HG03457 (cell line): ENCODE results near the gene ARSG.
"Not testable (repeated sequence)": the region's sequence is repeated elsewhere in the genome, so short reads cannot be mapped to it uniquely, and the experiment has no call there.

Experiments
- ATAC-seq: cut with Tn5 transposase; IDR thresholded peaks from one replicate; pipeline ENCODE4 v1.9.1; 2021; ENCODE audit warnings: moderate number of reproducible peaks; ENCODE audit not compliant: unreplicated experiment

The ARSG gene

DNA sequence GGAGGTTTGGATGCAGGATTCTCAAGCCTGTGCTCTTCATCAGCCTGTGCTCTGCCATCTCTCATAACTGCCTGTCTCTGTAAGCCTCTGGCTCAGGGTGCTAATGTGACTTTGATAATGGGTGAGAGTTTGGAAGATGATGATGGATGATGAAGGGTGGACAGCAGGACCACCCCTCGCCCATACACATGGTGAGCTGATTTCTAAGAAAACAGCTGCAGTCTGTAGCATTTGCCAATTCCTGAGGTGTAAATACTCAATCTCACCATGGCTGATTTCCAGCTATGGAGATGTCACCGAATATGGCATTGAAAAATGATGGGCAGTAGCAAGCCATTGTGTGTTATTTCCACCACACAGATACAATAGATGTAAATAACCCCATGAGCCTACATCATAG lies 74.2 kb downstream of the ARSG start:
- ATAC-seq, result no peak

DNA sequence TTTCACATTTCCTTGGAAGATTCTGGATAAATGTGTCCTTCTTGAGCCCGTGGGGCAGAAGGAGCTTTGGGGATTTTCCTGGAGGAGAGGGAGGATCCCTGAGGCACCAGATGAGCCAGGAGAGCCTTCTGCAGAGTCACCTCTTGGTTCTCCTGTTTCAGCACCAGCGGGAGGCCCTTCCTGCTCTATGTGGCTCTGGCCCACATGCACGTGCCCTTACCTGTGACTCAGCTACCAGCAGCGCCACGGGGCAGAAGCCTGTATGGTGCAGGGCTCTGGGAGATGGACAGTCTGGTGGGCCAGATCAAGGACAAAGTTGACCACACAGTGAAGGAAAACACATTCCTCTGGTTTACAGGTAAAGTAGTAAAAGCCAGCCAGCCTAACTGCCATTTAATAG lies 77.1 kb downstream of the ARSG start:
- ATAC-seq, result no peak

DNA sequence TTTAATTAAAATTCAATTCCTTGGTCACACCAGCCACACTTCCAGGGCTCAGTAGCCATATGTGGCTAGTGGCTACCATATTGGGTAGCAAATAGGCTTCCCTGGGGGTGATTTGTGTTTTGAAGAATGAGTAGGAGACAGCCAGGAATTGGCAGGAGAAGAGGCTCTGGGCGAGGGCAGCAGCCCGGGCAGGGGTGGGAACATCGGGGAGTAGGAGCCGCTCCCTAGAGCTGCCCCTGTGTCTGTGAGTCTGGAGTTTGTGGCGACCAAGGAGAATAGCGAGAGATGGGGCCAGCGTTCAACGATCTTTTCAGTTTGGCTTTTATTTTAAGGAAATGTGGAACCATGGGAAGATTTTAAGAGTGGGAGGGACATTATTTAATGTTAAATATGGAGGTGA lies 84.3 kb downstream of the ARSG start:
- no peak for ATAC-seq

- not testable (repeated sequence) for ATAC-seq
Measured at GRCh38 chr17:68376178-68376577, 84.9 kb downstream of the ARSG start.

- no peak for ATAC-seq
Measured at GRCh38 chr17:68377771-68378267, 86.5 kb downstream of the ARSG start.

GRCh38 chr17:68378268-68379176 lies 87.2 kb downstream of the ARSG start:
- no peak for ATAC-seq

GRCh38 chr17:68379177-68379510 lies 87.8 kb downstream of the ARSG start:
- no peak for ATAC-seq

DNA sequence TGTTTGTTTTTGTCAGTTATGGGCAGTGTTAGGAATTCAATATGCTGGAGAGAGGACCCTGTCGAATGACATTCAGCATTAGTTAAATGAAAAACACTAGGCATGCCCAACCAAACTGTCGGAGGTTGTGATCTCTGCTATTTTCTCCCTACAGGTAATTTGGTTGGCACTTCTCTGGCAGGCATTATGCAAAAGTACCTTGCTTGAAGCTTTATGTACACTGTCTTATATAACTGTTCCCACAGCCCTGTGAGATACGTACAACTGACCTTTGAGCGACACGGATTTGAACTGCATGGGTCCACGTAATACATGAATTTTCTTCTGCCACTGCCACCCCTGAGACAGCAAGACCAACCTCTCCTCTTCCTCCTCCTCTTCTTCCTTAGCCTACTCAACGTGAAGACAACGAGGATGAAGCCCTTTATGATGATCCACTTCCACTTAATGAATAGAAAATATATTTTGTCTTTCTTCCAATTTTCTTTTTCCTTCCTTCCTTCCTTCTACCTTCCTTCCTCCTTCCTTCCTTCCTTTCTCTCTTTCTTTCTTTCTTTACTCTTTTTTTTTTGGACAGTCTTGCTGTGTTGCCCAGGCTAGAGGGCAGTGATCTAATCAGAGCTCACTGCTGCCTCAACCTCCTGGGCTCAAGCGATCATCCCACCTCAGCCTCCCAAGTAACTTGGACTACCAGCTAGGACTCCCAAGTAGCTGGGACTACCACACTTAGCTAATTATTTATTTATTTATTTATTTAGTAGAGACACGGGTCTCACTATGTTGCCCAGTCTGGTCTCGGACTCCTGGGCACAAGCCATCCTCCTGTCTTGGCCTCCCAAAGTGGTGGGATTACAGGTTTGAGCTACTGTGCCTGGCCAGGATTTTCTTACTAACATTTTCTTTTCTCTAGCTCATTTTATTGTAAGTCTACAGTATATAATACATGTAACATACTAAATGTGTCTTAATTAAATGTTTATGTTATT lies 88.7 kb downstream of the ARSG start:
- no peak for ATAC-seq

- ATAC-seq, result no peak
Measured at GRCh38 chr17:68381076-68381900, 90.0 kb downstream of the ARSG start.

- ATAC-seq, result no peak
Measured at GRCh38 chr17:68382582-68383085, 91.3 kb downstream of the ARSG start.

- ATAC-seq, result no peak
Measured at GRCh38 chr17:68383120-68383442, 91.8 kb downstream of the ARSG start.

- ATAC-seq, result no peak
Measured at GRCh38 chr17:68383443-68384321, 92.4 kb downstream of the ARSG start.

DNA sequence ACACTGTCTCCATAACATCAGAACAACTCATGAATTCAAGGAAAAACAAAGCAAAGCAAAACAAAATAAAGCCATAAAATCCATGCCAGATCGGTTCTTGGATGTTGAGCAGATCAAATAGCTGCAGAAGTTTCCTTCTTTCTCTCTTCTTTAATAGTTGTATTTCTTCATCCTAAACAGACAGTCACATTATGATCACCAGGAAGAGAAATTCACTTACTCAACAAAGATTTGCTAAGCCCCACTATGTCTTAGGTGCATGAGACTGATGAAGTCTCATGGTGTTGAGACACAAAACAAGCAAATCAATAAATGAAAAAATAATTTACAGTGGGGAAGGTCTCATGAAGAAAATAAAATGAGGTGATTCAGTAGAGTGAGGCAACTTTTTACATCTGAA lies 93.2 kb downstream of the ARSG start:
- ATAC-seq, result no peak

- ATAC-seq, result no peak
Measured at GRCh38 chr17:68384941-68385340, 93.6 kb downstream of the ARSG start.

DNA sequence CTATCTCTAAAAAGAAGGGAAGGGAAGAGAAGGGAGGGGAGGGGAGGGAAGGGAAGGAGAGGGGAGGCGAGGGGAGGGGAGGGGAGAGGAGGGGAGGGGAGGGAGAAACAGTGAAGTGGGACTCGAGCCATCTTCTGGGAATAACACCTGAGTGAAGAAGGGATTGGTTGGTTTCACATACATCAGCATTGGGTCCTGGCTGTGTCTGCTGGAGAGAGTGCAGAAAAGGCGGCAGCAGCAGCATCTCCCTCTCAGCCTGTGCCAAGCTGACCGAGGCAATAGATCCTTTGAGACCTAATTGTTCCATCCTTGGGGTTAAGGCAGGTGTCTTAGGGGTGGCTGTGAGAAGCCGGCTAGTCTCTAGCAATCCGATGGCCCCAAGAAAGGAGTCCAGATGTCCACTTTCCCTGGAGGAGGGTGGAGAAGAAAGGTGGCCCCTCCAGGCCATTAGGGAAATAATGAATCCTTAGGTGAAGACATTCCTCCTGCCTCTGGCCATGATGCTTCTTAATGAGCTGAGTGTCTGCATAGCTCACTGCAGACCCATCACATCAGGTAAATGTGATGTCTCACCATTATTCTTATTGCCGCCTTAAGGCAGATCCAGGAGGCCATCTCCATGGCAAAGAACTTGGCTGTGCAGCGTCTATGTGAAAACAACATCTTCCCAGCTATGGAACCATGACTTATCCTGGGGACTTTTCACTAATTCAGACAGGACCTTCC lies 94.4 kb downstream of the ARSG start:
- no peak for ATAC-seq

- ATAC-seq, result no peak
Measured at GRCh38 chr17:68387435-68388218, 96.3 kb downstream of the ARSG start.

GRCh38 chr17:68389041-68389440 lies 97.7 kb downstream of the ARSG start:
- no peak for ATAC-seq

DNA sequence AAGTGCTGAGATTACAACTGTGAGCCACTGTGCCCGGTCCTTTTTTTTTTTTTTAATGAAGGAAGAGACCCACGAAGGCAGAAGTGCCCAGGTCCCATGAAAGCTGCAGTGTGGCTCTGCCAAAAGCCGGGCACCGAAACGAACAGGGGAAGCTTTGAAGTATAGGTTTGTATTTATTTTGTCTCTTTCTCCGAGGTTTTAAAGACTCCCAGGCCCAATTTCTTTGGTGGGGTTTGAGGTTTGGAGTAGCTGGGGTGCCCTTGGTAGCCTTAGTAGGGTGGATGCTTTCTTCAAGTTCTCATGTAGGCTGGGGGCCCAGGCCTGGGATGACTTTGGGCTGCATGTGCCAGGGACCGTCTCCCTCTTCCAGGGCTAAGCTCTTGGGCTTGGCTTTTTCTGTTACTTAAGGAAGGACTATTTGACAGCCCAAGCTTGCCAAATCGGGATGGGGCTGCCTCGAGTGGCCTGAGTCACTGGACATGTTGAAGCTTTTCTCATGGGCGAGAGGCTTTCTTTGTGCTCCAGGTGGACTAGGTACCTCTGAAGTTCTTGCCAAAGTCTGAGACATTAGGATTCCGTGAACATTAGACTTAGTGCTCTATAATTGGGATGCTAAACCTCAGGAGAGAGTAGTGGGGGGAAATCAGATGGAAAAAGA lies 99.7 kb downstream of the ARSG start:
- ATAC-seq, result no peak
